AG09319 (cell line): ENCODE results near the gene KIF26B.

Experiments used
- DNase-seq: peaks from one replicate; pipeline ENCODE4 v3.0.0-alpha.2; 2010; ENCODE audit warnings: low read depth; ENCODE audit errors: extremely low read depth
- TF ChIP-seq, protein P1 (sequence below): IDR thresholded peaks from 2 replicates; pipeline ENCODE4 v1.5.1; 2011; ENCODE audit warnings: low read depth, mild to moderate bottlenecking, inconsistent platforms, low read length, moderate library complexity

Gene KIF26B

GRCh38 chr1:245566952-245567351 is 412.2 kb downstream of the KIF26B start:
- TF ChIP-seq, protein P1, sequence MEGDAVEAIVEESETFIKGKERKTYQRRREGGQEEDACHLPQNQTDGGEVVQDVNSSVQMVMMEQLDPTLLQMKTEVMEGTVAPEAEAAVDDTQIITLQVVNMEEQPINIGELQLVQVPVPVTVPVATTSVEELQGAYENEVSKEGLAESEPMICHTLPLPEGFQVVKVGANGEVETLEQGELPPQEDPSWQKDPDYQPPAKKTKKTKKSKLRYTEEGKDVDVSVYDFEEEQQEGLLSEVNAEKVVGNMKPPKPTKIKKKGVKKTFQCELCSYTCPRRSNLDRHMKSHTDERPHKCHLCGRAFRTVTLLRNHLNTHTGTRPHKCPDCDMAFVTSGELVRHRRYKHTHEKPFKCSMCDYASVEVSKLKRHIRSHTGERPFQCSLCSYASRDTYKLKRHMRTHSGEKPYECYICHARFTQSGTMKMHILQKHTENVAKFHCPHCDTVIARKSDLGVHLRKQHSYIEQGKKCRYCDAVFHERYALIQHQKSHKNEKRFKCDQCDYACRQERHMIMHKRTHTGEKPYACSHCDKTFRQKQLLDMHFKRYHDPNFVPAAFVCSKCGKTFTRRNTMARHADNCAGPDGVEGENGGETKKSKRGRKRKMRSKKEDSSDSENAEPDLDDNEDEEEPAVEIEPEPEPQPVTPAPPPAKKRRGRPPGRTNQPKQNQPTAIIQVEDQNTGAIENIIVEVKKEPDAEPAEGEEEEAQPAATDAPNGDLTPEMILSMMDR: no peak

GRCh38 chr1:245571815-245572294 is 417.1 kb downstream of the KIF26B start:
- DNase-seq: no peak
- TF ChIP-seq, protein P1: no peak

More at GRCh38 chr1:245566952-245567351, 412.2 kb downstream of the KIF26B start:
- no peak for DNase-seq

GRCh38 chr1:245572709-245573108 is 417.9 kb downstream of the KIF26B start:
- no peak for DNase-seq
- TF ChIP-seq, protein P1: no peak

GRCh38 chr1:245575710-245576109 is 420.9 kb downstream of the KIF26B start:
- no peak for DNase-seq
- TF ChIP-seq, protein P1: no peak

- DNase-seq: no peak
- TF ChIP-seq, protein P1: no peak
Measured at GRCh38 chr1:245576323-245576722, 421.5 kb downstream of the KIF26B start.

DNA sequence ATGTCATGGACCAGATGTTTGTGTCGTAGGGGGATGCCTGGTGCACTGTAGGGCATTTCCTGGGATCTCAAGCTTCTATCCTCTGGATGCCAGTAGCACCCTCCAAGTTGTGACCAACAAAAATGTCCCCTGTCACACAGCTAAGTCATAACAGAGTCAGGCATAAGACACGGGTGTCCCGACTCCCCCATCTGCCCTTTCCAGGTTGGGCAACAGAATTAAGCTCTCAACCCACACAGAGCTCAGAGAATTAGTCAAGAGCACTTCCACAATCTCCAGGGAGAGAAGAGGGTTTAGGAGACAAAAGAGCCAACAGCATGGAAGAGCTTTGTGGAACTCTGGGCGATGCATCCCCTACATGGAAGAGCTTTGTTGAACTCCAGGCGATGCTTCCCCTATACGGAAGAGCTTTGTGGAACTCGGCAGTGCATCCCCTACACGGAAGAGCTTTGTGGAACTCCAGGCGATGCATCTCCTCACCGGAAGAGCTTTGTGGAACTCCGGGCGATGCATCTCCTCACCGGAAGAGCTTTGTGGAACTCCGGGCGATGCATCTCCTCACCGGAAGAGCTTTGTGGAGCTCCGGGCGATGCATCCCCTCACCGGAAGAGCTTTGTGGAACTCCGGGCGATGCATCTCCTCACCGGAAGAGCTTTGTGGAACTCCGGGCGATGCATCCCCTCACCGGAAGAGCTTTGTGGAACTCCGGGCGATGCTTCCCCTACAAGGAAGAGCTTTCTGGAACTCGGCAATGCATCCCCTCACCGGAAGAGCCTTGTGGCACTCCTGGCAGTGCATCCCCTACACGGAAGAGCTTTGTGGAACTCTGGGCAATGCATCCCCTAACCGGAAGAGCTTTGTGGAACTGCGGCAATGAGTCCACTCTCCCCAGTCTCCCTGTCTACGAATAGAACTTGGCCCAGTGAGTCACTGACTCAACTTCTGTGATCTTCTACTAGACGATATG is 422.7 kb downstream of the KIF26B start:
- DNase-seq: no peak
- TF ChIP-seq, protein P1: no peak

DNA sequence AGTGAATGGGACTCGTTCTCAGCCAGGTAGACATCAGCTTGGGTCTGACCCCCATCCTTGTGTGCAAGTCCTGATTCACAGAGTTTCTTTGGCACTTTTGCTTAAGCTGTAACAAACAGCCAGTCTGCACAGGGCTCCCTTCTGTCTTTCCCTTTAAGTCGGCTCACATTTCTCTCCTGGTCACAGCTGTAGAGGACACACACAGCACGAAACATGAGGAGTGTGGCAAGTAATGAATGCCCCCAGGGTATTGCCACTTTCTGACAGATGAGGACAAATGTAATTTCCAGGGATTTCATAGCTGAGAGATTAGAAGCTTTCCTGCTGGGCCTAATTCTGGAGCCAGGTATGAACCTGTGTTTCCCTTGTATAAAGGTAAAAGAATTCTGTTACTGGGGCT is 423.5 kb downstream of the KIF26B start:
- TF ChIP-seq, protein P1: no peak
- DNase-seq: no peak
